DND-41 (cell line): ENCODE data around the gene SNX20.

Experiments
- ATAC-seq: fragments of 200-7000 bp; cut with Tn5 transposase; 3 replicates; pipeline ENCODE4 v1.9.1; 2021; ENCODE audit warnings: low read depth; ENCODE audit not compliant: insufficient read depth
- DNase-seq: peaks from one replicate; pipeline ENCODE4 v3.0.0-alpha.2; 2020
- H2AFZ ChIP-seq: 2 replicates; pipeline ENCODE4 v1.6.0; 2012; ENCODE audit warnings: low read depth, low read length
- H3K27ac ChIP-seq: 2 replicates; pipeline ENCODE4 v1.5.1; 2012; ENCODE audit warnings: low read length, inconsistent platforms
- H3K27me3 ChIP-seq: fragments of 200-600 bp; sonication (generic); 2 replicates; pipeline ENCODE4 v1.6.0; 2012; ENCODE audit warnings: low read length, mild to moderate bottlenecking, inconsistent platforms; ENCODE audit not compliant: insufficient read depth, poor library complexity
- H3K36me3 ChIP-seq: 2 replicates; pipeline ENCODE4 v1.5.1; 2012; ENCODE audit warnings: low read length, inconsistent platforms; ENCODE audit not compliant: insufficient read depth
- H3K4me1 ChIP-seq: 2 replicates; pipeline ENCODE4 v1.5.1; 2012; ENCODE audit warnings: mild to moderate bottlenecking, low read length; ENCODE audit not compliant: insufficient read depth
- H3K4me2 ChIP-seq: 2 replicates; pipeline ENCODE4 v1.6.0; 2012; ENCODE audit warnings: mild to moderate bottlenecking, moderate library complexity, low read length, inconsistent platforms; ENCODE audit not compliant: insufficient read depth
- H3K4me3 ChIP-seq, 2 experiments: fragments of 200-600 bp in 1 of 2; shearing (Covaris generic) in 1 of 2; 2 replicates each; pipeline ENCODE4 v1.5.1; 2012 to 2016; ENCODE audit warnings: inconsistent platforms in 2 of 2, low read length in 2 of 2, mild to moderate bottlenecking in 2 of 2, low read depth in 1 of 2, moderate library complexity in 1 of 2
- H3K79me2 ChIP-seq: 2 replicates; pipeline ENCODE4 v1.6.0; 2012; ENCODE audit warnings: low read length, inconsistent platforms; ENCODE audit not compliant: insufficient read depth
- H3K9ac ChIP-seq: 2 replicates; pipeline ENCODE4 v1.6.0; 2012; ENCODE audit warnings: low read depth, mild to moderate bottlenecking, inconsistent platforms, low read length, moderate library complexity
- H3K9me3 ChIP-seq: 2 replicates; pipeline ENCODE4 v1.5.1; 2012; ENCODE audit warnings: low read length, moderate library complexity, mild to moderate bottlenecking, inconsistent platforms; ENCODE audit not compliant: insufficient read depth, severe bottlenecking
- H4K20me1 ChIP-seq: 2 replicates; pipeline ENCODE4 v1.6.0; 2012; ENCODE audit warnings: low read length; ENCODE audit not compliant: insufficient read depth
- CTCF ChIP-seq: IDR thresholded peaks from 2 replicates; pipeline ENCODE4 v1.5.1; 2012; ENCODE audit warnings: borderline replicate concordance, low read length, moderate library complexity, mild to moderate bottlenecking; ENCODE audit not compliant: poor library complexity, severe bottlenecking; ENCODE audit errors: extremely low read depth
- EZH2 ChIP-seq: IDR thresholded peaks from 3 replicates; pipeline ENCODE4 v1.6.1; 2012; ENCODE audit warnings: borderline replicate concordance, low read depth, mild to moderate bottlenecking, moderate library complexity, low read length, inconsistent platforms; ENCODE audit not compliant: severe bottlenecking

SNX20 gene

GRCh38 chr16:50671644-50672260, 9.4 kb downstream of the SNX20 start:
- no peak overlapping the region for H3K9ac ChIP-seq
- no peak overlapping the region for H2AFZ ChIP-seq
- no peak overlapping the region for H3K4me3 ChIP-seq
- peaks cover 23% of the 10 kb centered on the region for H3K9me3 ChIP-seq
- H3K27me3 ChIP-seq: no peaks in the 10 kb centered on the region
- 0 out of 3 replicates have a peak, but pooled peaks have one; percentile 27 for ATAC-seq
- H3K4me1 ChIP-seq: no peaks in the 10 kb centered on the region
- H3K27ac ChIP-seq: no peak overlapping the region
- H3K4me2 ChIP-seq: no peak overlapping the region
- peaks cover 54% of the 10 kb centered on the region for H3K36me3 ChIP-seq
- DNase-seq: peak; percentile 50
- TF ChIP-seq EZH2: no peak
- peak; percentile 69 for TF ChIP-seq CTCF
- H3K79me2 ChIP-seq: no peaks in the 10 kb centered on the region
- H4K20me1 ChIP-seq: no peaks in the 10 kb centered on the region

- TF ChIP-seq EZH2: no peak
- no peak for TF ChIP-seq CTCF
- Histone ChIP-seq H3K4me1 (no peaks in the 10 kb centered on the region), H3K4me3 (no peak overlapping the region), H3K36me3 (peaks cover 42% of the 10 kb centered on the region), H3K27ac (no peak overlapping the region), H2AFZ (no peak overlapping the region), H4K20me1 (no peaks in the 10 kb centered on the region), H3K79me2 (no peaks in the 10 kb centered on the region), H3K9me3 (peaks cover 23% of the 10 kb centered on the region), H3K4me2 (no peak overlapping the region), H3K27me3 (no peaks in the 10 kb centered on the region), H3K9ac (no peak overlapping the region)
- DNase-seq (no peak), ATAC-seq (no peak)
Measured at GRCh38 chr16:50670476-50670875, 10.6 kb downstream of the SNX20 start.

DNA sequence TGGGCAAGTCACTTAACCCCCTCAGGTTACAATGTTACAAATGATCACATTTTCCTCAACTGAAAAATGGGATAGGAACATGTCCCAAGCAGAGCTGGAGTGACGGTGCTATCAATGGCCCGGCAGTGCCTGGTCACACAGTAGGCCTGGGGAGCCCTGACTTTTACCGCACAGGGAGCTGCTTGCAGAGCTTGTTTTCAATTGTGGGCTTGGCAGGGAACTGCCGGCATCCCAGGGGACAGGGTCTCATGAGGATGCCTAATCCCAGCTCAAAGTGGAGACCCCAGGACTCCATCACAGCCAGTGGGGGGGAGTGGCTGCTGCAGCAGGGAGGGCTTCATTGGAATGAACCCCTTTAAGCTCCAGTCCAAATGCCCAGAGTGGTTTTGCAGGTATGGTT, 11.4 kb downstream of the SNX20 start:
- TF ChIP-seq EZH2 (no peak), CTCF (no peak)
- no peak overlapping the region for H2AFZ ChIP-seq
- peaks cover 4% of the 10 kb centered on the region for H3K4me1 ChIP-seq
- peaks cover 34% of the 10 kb centered on the region for H3K36me3 ChIP-seq
- no peaks in the 10 kb centered on the region for H3K27me3 ChIP-seq
- DNase-seq (no peak), ATAC-seq (no peak)
- H3K9ac ChIP-seq: no peak overlapping the region
- H3K27ac ChIP-seq: no peak overlapping the region
- no peaks in the 10 kb centered on the region for H4K20me1 ChIP-seq
- no peak overlapping the region for H3K4me2 ChIP-seq
- H3K9me3 ChIP-seq: peaks cover 23% of the 10 kb centered on the region
- H3K79me2 ChIP-seq: no peaks in the 10 kb centered on the region
- no peak overlapping the region for H3K4me3 ChIP-seq
